KMS-11 (cell line): ENCODE measurements around the gene ARL8A.

ENCODE experiments used
- H2AFZ ChIP-seq: fragments of 200-600 bp; sonication (generic); 2 replicates; pipeline ENCODE4 v1.6.1; 2016; ENCODE audit warnings: antibody characterized with exemption, mixed run types, low read depth
- H3K27ac ChIP-seq: fragments of 200-600 bp; sonication (generic); 2 replicates; pipeline ENCODE4 v1.6.1; 2016; ENCODE audit warnings: mild to moderate bottlenecking, mixed run types
- H3K27me3 ChIP-seq: fragments of 200-600 bp; sonication (generic); 2 replicates; pipeline ENCODE4 v1.6.1; 2017; ENCODE audit warnings: mild to moderate bottlenecking, low read depth, mixed run types, moderate library complexity; ENCODE audit not compliant: insufficient read depth
- H3K36me3 ChIP-seq: fragments of 200-600 bp; sonication (generic); 2 replicates; pipeline ENCODE4 v1.6.1; 2017; ENCODE audit warnings: mild to moderate bottlenecking, mixed run types; ENCODE audit not compliant: insufficient read depth
- H3K4me1 ChIP-seq: fragments of 200-600 bp; sonication (generic); 2 replicates; pipeline ENCODE4 v1.6.1; 2016; ENCODE audit warnings: mild to moderate bottlenecking, low read depth, mixed run types; ENCODE audit not compliant: poor library complexity, severe bottlenecking
- H3K4me2 ChIP-seq: fragments of 200-600 bp; sonication (generic); 2 replicates; pipeline ENCODE4 v1.7.0; 2016; ENCODE audit warnings: mild to moderate bottlenecking, mixed run types
- H3K4me3 ChIP-seq: fragments of 200-600 bp; sonication (generic); IDR thresholded peaks from 2 replicates; pipeline ENCODE4 v1.6.1; 2017; ENCODE audit warnings: low read depth, low read length, mixed read lengths; ENCODE audit not compliant: insufficient read depth
- H3K79me2 ChIP-seq: fragments of 200-600 bp; sonication (generic); 2 replicates; pipeline ENCODE4 v1.6.1; 2016; ENCODE audit warnings: low read depth, mixed run types; ENCODE audit not compliant: insufficient read depth
- H3K9ac ChIP-seq: fragments of 200-600 bp; sonication (generic); 2 replicates; pipeline ENCODE4 v1.6.1; 2016; ENCODE audit warnings: mild to moderate bottlenecking, mixed run types
- H4K20me1 ChIP-seq: fragments of 200-600 bp; sonication (generic); 2 replicates; pipeline ENCODE4 v1.6.1; 2016; ENCODE audit warnings: mild to moderate bottlenecking, mixed run types; ENCODE audit not compliant: insufficient read depth
- TF ChIP-seq, protein P1 (sequence below): fragments of 200-600 bp; sonication (generic); conservative IDR thresholded peaks from 2 replicates; pipeline ENCODE4 v1.6.1; 2017; ENCODE audit warnings: low read depth, mild to moderate bottlenecking, antibody characterized with exemption, low read length, moderate library complexity, mixed read lengths

ARL8A gene

DNA sequence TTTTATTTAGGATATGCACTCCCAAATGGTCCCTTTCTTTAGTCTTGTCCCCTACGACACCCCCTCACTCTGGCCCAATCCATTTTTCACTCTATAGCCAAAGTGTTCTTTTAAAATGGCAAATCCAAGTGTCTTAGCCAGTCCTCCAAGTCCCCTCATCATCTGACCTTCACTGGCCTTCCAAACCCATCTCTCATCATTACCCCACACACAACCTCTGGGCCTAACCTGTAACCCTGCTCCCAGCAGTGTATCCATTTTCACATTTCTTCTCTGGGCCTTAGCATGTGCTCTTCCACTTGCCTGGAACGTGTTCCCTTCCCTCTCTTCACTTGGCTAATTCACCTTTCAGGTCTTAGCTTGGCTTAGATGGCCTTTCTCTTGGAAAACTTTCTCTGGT is 6.5 kb upstream of the ARL8A start:
- H2AFZ ChIP-seq: no peak overlapping the region
- no peaks in the 10 kb centered on the region for H3K79me2 ChIP-seq
- TF ChIP-seq, protein P1, sequence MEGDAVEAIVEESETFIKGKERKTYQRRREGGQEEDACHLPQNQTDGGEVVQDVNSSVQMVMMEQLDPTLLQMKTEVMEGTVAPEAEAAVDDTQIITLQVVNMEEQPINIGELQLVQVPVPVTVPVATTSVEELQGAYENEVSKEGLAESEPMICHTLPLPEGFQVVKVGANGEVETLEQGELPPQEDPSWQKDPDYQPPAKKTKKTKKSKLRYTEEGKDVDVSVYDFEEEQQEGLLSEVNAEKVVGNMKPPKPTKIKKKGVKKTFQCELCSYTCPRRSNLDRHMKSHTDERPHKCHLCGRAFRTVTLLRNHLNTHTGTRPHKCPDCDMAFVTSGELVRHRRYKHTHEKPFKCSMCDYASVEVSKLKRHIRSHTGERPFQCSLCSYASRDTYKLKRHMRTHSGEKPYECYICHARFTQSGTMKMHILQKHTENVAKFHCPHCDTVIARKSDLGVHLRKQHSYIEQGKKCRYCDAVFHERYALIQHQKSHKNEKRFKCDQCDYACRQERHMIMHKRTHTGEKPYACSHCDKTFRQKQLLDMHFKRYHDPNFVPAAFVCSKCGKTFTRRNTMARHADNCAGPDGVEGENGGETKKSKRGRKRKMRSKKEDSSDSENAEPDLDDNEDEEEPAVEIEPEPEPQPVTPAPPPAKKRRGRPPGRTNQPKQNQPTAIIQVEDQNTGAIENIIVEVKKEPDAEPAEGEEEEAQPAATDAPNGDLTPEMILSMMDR: no peak
- no peaks in the 10 kb centered on the region for H3K27me3 ChIP-seq
- peaks cover under 1% of the 10 kb centered on the region for H3K4me1 ChIP-seq
- H3K4me3 ChIP-seq: no peak overlapping the region
- no peaks in the 10 kb centered on the region for H3K36me3 ChIP-seq
- no peaks in the 10 kb centered on the region for H4K20me1 ChIP-seq
- no peak overlapping the region for H3K27ac ChIP-seq
- H3K9ac ChIP-seq: no peak overlapping the region
- H3K4me2 ChIP-seq: no peak overlapping the region

DNA sequence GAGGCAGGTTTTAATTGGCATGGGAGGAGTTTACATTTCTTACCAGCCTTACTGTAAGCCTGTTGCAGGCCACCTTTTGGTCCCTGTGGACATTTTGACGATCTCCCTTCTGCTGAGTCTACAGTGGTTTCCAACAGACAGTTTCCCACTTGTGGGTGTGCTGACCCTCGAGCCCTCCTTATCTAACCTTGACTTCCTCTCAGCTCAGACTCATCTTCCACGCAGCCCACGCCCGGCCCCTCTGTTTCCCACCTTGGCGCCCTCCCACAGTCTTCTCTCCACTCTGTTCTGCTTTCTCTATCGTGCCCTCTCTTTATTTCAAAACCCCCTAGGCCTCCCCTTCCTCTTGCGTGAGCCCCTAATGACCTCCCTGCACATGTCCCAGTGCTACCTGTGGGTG is 6.1 kb upstream of the ARL8A start:
- H3K4me3 ChIP-seq: no peak overlapping the region
- TF ChIP-seq, protein P1: no peak
- no peak overlapping the region for H2AFZ ChIP-seq
- H3K4me2 ChIP-seq: no peak overlapping the region
- no peak overlapping the region for H3K27ac ChIP-seq
- no peaks in the 10 kb centered on the region for H3K27me3 ChIP-seq
- no peak overlapping the region for H3K9ac ChIP-seq
- H3K4me1 ChIP-seq: peaks cover 3% of the 10 kb centered on the region
- no peaks in the 10 kb centered on the region for H3K36me3 ChIP-seq
- H3K79me2 ChIP-seq: no peaks in the 10 kb centered on the region
- no peaks in the 10 kb centered on the region for H4K20me1 ChIP-seq

DNA sequence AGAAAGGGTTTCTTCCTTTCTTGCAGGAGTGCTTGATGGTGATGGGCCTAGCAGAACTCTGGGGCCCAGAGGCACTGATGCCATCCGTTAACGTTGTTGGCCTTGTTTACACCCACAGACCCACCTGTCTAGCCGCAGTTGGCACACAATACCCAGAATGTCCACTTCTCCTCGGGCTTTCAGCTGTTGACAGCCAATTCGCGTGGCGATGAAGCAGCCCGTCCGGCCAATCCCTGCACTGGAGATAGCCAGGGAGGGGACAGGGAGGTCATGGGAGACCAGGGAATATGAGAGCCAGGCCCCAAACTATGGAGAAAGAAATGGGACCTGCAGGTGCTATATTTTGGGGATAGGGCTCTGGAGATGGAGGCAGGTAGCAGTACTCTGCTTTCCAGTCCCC is 5.7 kb upstream of the ARL8A start:
- H3K79me2 ChIP-seq: no peaks in the 10 kb centered on the region
- H3K4me3 ChIP-seq: no peak overlapping the region
- no peak overlapping the region for H2AFZ ChIP-seq
- no peaks in the 10 kb centered on the region for H4K20me1 ChIP-seq
- TF ChIP-seq, protein P1: no peak
- H3K27me3 ChIP-seq: no peaks in the 10 kb centered on the region
- H3K27ac ChIP-seq: no peak overlapping the region
- no peak overlapping the region for H3K4me2 ChIP-seq
- no peak overlapping the region for H3K9ac ChIP-seq
- H3K4me1 ChIP-seq: peaks cover 7% of the 10 kb centered on the region
- H3K36me3 ChIP-seq: no peaks in the 10 kb centered on the region

DNA sequence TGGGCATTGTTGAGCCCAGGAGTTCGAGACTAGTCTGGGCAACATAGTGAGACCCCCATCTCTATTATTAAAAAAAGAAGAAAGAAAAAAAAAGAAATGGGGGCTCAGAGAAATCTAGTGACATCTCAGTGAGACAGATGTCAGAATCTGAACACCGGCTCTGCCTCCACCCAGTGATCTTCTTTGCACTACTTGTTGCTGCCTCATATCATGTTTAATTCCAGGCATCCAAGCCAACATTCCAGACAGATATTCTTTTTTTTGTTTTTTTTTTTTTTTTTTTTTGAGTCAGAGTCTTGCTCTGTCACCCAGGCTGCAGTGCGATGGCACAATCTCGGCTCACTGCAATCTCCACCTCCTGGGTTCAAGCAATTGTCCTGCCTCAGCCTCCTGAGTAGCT is 5.0 kb upstream of the ARL8A start:
- Histone ChIP-seq H3K4me1 (peaks cover 9% of the 10 kb centered on the region), H3K79me2 (no peaks in the 10 kb centered on the region), H3K27ac (no peak overlapping the region), H3K27me3 (no peaks in the 10 kb centered on the region), H4K20me1 (no peaks in the 10 kb centered on the region), H2AFZ (no peak overlapping the region), H3K9ac (no peak overlapping the region), H3K4me2 (no peak overlapping the region), H3K36me3 (no peaks in the 10 kb centered on the region), H3K4me3 (no peak overlapping the region)
- TF ChIP-seq, protein P1: no peak

DNA sequence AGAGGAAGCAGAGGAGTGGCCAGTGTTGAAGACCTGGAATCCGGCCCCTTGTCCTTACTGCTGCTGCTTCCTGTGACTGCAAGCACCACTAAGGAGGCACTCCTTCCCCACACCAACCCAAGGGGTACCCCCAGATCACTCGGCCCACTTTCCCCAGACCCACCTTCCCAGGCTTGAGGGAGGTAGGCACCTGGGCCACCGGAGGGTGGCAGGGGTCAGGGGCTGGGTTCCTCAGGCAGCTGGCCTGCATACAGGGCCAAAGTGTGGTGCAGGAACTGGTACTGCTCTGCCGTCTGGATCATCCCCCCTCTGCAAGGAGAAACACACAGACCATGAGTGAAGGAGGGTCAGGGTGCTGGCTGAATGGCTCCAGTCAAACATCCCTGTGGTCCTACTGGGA is 3.9 kb upstream of the ARL8A start:
- Histone ChIP-seq H4K20me1 (no peaks in the 10 kb centered on the region), H3K27me3 (no peaks in the 10 kb centered on the region), H3K4me1 (peaks cover 9% of the 10 kb centered on the region), H3K4me2 (no peak overlapping the region), H3K27ac (no peak overlapping the region), H3K79me2 (peaks cover 5% of the 10 kb centered on the region), H3K4me3 (no peak overlapping the region), H2AFZ (no peak overlapping the region), H3K36me3 (no peaks in the 10 kb centered on the region), H3K9ac (no peak overlapping the region)
- TF ChIP-seq, protein P1: no peak
